HCT116 (cell line): ENCODE data around the gene CYP1A1. TPM values are rescaled to one million over a fixed set of nuclear protein-coding genes. Genes with fewer than 3 reads are reported as not detected.

ENCODE experiments used
- ATAC-seq: fragments of 200-7000 bp; cut with Tn5 transposase; 2 replicates; pipeline ENCODE4 v1.9.1; 2020; ENCODE audit warnings: mild to moderate bottlenecking, moderate library complexity
- BruUV-seq: library from RNA; stranded (reverse); fragments of 400-500 nt; replicated peaks from 2 replicates; lab custom pipeline; 2021; lab: Mats Ljungman, UMichigan
- CTCF ChIA-PET: fragments of 300-600 bp; sonication (Branson Sonifier 250); formaldehyde crosslinking; loops from one replicate; lab custom pipeline; 2021; ENCODE audit warnings: antibody characterized with exemption; lab: Charles Lee
- POLR2A ChIA-PET: fragments of 300-600, 350-600 bp; sonication (Branson Sonifier 250); formaldehyde crosslinking; loops from one replicate; lab custom pipeline; 2021; ENCODE audit warnings: antibody characterized with exemption; lab: Charles Lee
- RAD21 ChIA-PET, 2 experiments: fragments of 300-600 bp; sonication (Branson Sonifier 250); formaldehyde crosslinking; loops; one replicate each; lab custom pipeline; 2023; ENCODE audit warnings: low total read pairs in 2 of 2; ENCODE audit not compliant: uncharacterized antibody in 2 of 2, unreplicated experiment in 2 of 2, low non-redundant PET in 1 of 2; lab: Charles Lee
- DNase-seq: peaks from one replicate; pipeline ENCODE4 v3.0.0-alpha.2; 2010; ENCODE audit warnings: low read depth, low spot score
- H2AFZ ChIP-seq: fragments of 200-600 bp; shearing (Covaris generic), sonication (generic); 2 replicates; pipeline ENCODE4 v1.6.1; 2017; ENCODE audit warnings: low read depth, mixed run types, mixed read lengths, antibody characterized with exemption, low read length; ENCODE audit not compliant: poor library complexity, severe bottlenecking
- H3K27ac ChIP-seq: 2 replicates; pipeline ENCODE4 v1.5.1; 2012; ENCODE audit warnings: low read depth, low read length
- H3K27me3 ChIP-seq: fragments of 200-600 bp; sonication (generic); 2 replicates; pipeline ENCODE4 v1.6.1; 2016; ENCODE audit warnings: mixed run types, low read length, mixed read lengths; ENCODE audit not compliant: insufficient read depth
- H3K36me3 ChIP-seq, 2 experiments: fragments of 200-500 bp in 1 of 2; fragments of 200-600 bp in 1 of 2; sonication (Bioruptor generic) in 1 of 2; sonication (generic) in 1 of 2; 2 replicates each; pipeline versions ENCODE4 v1.5.1 to v1.6.1; 2014 to 2016; ENCODE audit warnings: low read length in 2 of 2, inconsistent platforms in 1 of 2, mixed read lengths in 1 of 2, mixed run types in 1 of 2; ENCODE audit not compliant: insufficient read depth in 2 of 2, control insufficient read depth in 1 of 2
- H3K4me1 ChIP-seq, 2 experiments: fragments of 200-600 bp in 1 of 2; sonication (generic) in 1 of 2; 2 replicates each; pipeline versions ENCODE4 v1.5.1 to v1.6.1; 2012 to 2017; ENCODE audit warnings: low read length in 2 of 2, inconsistent platforms in 1 of 2, mild to moderate bottlenecking in 1 of 2, mixed read lengths in 1 of 2, mixed run types in 1 of 2, moderate library complexity in 1 of 2; ENCODE audit not compliant: insufficient read depth in 2 of 2, control insufficient read depth in 1 of 2
- H3K4me2 ChIP-seq: fragments of 200-600 bp; sonication (generic); 2 replicates; pipeline ENCODE4 v1.6.1; 2017; ENCODE audit warnings: mixed run types, low read length, mixed read lengths
- H3K4me3 ChIP-seq, 2 experiments: fragments of 200-600 bp in 1 of 2; sonication (generic) in 1 of 2; replicated peaks in 1 of 2; 2 replicates each; pipeline ENCODE4 v1.5.1; 2011 to 2016; ENCODE audit warnings: low read length in 2 of 2, control low read depth in 1 of 2, low read depth in 1 of 2, mild to moderate bottlenecking in 1 of 2, mixed read lengths in 1 of 2, mixed run types in 1 of 2
- H3K79me2 ChIP-seq: fragments of 200-600 bp; sonication (generic); 2 replicates; pipeline ENCODE4 v1.6.1; 2017; ENCODE audit warnings: mild to moderate bottlenecking, mixed run types, low read length, moderate library complexity, mixed read lengths; ENCODE audit not compliant: insufficient read depth
- H3K9ac ChIP-seq: fragments of 200-600 bp; sonication (generic); 2 replicates; pipeline ENCODE4 v1.6.1; 2016; ENCODE audit warnings: low read length, mixed read lengths
- H3K9me2 ChIP-seq: fragments of 200-600 bp; sonication (generic), shearing (Covaris generic); 2 replicates; pipeline ENCODE4 v1.6.1; 2017; ENCODE audit warnings: mixed run types, mild to moderate bottlenecking, moderate library complexity; ENCODE audit not compliant: insufficient read depth
- H3K9me3 ChIP-seq, 2 experiments: fragments of 200-500 bp in 1 of 2; fragments of 200-600 bp in 1 of 2; sonication (Bioruptor generic) in 1 of 2; sonication (generic) in 1 of 2; 2 replicates each; pipeline ENCODE4 v1.6.1; 2014 to 2017; ENCODE audit warnings: low read length in 2 of 2, mixed read lengths in 2 of 2, inconsistent platforms in 1 of 2, low read depth in 1 of 2, mild to moderate bottlenecking in 1 of 2, mixed run types in 1 of 2, moderate library complexity in 1 of 2; ENCODE audit not compliant: control insufficient read depth in 1 of 2, insufficient read depth in 1 of 2
- H4K20me1 ChIP-seq: fragments of 200-600 bp; sonication (generic), shearing (Covaris generic); 2 replicates; pipeline ENCODE4 v1.6.1; 2017; ENCODE audit warnings: mixed run types, mild to moderate bottlenecking, moderate library complexity; ENCODE audit not compliant: insufficient read depth
- CBX3 ChIP-seq: IDR thresholded peaks from 2 replicates; pipeline ENCODE4 v1.6.1; 2012; ENCODE audit warnings: low read depth
- CEBPB ChIP-seq: IDR thresholded peaks from 2 replicates; pipeline ENCODE4 v1.6.1; 2012; ENCODE audit warnings: low read depth
- EGR1 ChIP-seq: IDR thresholded peaks from 2 replicates; pipeline ENCODE4 v1.6.1; 2012; ENCODE audit warnings: low read depth
- POLR2A ChIP-seq: IDR thresholded peaks from 2 replicates; pipeline ENCODE4 v1.7.0; 2011; ENCODE audit warnings: borderline replicate concordance; ENCODE audit not compliant: insufficient read depth, insufficient read length; ENCODE audit errors: extremely low read depth
- POLR2AphosphoS5 ChIP-seq: IDR thresholded peaks from 2 replicates; pipeline ENCODE4 v1.6.1; 2011; ENCODE audit warnings: mild to moderate bottlenecking, low read depth, low read length, moderate library complexity
- SIN3A ChIP-seq: IDR thresholded peaks from 2 replicates; pipeline ENCODE4 v1.6.1; 2012; ENCODE audit warnings: low read depth
- SP1 ChIP-seq: IDR thresholded peaks from 2 replicates; pipeline ENCODE4 v1.6.1; 2012; ENCODE audit warnings: low read depth
- SRF ChIP-seq: IDR thresholded peaks from 2 replicates; pipeline ENCODE4 v1.6.1; 2012; ENCODE audit warnings: low read depth
- YY1 ChIP-seq: IDR thresholded peaks from 2 replicates; pipeline ENCODE4 v1.6.1; 2011; ENCODE audit warnings: low read length, low read depth, moderate library complexity, mild to moderate bottlenecking; ENCODE audit not compliant: insufficient replicate concordance; ENCODE audit errors: extremely low read depth
- ZFX ChIP-seq: fragments of 450-650 bp; IDR thresholded peaks from 2 replicates; pipeline ENCODE4 v1.6.1; 2017
- intact Hi-C: fragments of 100-400 bp; cut with micrococcal nuclease; formaldehyde crosslinking; loops from 2 replicates; pipeline ENCODE4 v1.10.0; 2022
- total RNA-seq: library from RNA; stranded (reverse); gene quantifications from one replicate; pipeline ENCODE4 v1.2.1, GENCODE V29; 2021; ENCODE audit not compliant: unreplicated experiment
- TF ChIP-seq, protein P1 (sequence below): IDR thresholded peaks from 2 replicates; pipeline ENCODE4 v1.6.1; 2012
- TF ChIP-seq, protein P2 (sequence below), 3 experiments: fragments of 200-600 bp in 1 of 3; sonication (generic) in 1 of 3; IDR thresholded peaks in 2 of 3; conservative IDR thresholded peaks in 1 of 3; 2 replicates each; pipeline ENCODE4 v1.5.1; 2012 to 2017; ENCODE audit warnings: low read depth in 2 of 3, low read length in 2 of 3, antibody characterized with exemption in 1 of 3, borderline replicate concordance in 1 of 3, control low read depth in 1 of 3, mild to moderate bottlenecking in 1 of 3, mixed read lengths in 1 of 3, mixed run types in 1 of 3, moderate library complexity in 1 of 3; ENCODE audit not compliant: insufficient read depth in 1 of 3

Gene CYP1A1
- total RNA-seq, 1 experiment from 2014 or later = 1.5 TPM

DNA sequence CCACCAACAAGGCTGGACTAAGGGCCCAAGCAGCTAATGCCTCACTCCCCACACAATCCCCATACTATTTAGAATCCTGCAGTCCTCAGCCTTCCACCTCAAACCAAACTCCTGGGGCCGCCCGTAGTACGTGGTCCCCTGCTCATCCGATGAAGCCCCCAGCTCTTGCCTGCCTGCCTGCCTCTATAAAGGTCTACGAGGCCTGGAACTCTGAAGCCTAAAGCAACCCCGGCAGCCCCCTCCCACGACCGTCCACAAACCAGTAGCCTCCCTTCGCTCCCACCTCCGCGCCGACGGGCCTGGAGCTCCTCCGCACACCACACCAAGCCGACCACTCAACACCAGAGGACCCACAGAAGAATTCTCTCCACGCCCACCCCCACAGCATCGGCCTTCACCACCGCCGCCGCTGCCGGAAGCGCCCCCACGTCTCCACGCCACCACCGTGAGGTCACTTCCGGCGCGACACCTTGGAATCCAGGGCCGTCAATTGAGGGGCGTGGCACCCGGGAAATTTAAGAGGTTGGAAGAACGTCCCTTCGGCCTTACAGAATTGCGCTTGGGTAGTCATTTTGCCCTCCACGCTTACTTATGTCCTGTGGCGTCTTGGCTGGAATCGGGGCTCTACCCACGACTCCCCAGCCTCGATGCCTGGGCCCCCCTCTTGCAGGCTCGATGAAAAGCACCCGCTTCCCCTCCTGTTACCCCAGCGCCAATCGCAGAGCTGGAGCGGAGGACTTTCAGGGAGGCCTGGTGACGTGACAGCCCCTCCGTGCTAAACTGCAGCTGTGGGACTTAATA, 29.5 kb downstream of the CYP1A1 start, which contains the start of gene EDC3:
EDC3 (minus strand) TSS at position 428 of the 801 bp plus-strand sequence. CDS start 20,900 bp downstream, outside the sequence.
- Histone ChIP-seq H2AFZ (peak within 1 kb of the TSS; percentile 93), H3K4me1 (peaks cover 5 to 20% of the 10 kb centered on the region in 2 experiments; a peak in 3 of 4 replicates), H3K79me2 (peaks cover 50% of the 10 kb centered on the region), H3K27ac (peak within 1 kb of the TSS; percentile 64), H3K4me2 (peak within 1 kb of the TSS; percentile 93), H3K9me3 (no peaks in the 10 kb centered on the region), H3K27me3 (no peaks in the 10 kb centered on the region), H4K20me1 (no peaks in the 10 kb centered on the region), H3K9ac (peak within 1 kb of the TSS; percentile 85), H3K36me3 (no peaks in the 10 kb centered on the region), H3K9me2 (no peaks in the 10 kb centered on the region), H3K4me3 (peak within 1 kb of the TSS; percentile 72 to 83)
- peak; percentile 93 for ATAC-seq
- ChIA-PET POLR2A (no interaction called here), RAD21 (no interaction called here), CTCF (no interaction called here)
- peak; percentile 73 for DNase-seq
- no peak for TF ChIP-seq CBX3
- peak; percentile 98 for TF ChIP-seq SIN3A
- peak; percentile 46 for TF ChIP-seq YY1
- TF ChIP-seq, protein P1, sequence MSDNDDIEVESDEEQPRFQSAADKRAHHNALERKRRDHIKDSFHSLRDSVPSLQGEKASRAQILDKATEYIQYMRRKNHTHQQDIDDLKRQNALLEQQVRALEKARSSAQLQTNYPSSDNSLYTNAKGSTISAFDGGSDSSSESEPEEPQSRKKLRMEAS = peak; percentile 85
- TF ChIP-seq SP1 = peak; percentile 70
- TF ChIP-seq EGR1 = peak; percentile 64
- TF ChIP-seq POLR2A = peak; percentile 48
- TF ChIP-seq SRF = peak; percentile 95
- TF ChIP-seq, protein P2, sequence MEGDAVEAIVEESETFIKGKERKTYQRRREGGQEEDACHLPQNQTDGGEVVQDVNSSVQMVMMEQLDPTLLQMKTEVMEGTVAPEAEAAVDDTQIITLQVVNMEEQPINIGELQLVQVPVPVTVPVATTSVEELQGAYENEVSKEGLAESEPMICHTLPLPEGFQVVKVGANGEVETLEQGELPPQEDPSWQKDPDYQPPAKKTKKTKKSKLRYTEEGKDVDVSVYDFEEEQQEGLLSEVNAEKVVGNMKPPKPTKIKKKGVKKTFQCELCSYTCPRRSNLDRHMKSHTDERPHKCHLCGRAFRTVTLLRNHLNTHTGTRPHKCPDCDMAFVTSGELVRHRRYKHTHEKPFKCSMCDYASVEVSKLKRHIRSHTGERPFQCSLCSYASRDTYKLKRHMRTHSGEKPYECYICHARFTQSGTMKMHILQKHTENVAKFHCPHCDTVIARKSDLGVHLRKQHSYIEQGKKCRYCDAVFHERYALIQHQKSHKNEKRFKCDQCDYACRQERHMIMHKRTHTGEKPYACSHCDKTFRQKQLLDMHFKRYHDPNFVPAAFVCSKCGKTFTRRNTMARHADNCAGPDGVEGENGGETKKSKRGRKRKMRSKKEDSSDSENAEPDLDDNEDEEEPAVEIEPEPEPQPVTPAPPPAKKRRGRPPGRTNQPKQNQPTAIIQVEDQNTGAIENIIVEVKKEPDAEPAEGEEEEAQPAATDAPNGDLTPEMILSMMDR (IDR thresholded peaks at IDR 0.05 in 2 of 3, conservative IDR thresholded peaks at IDR 0.05 in 1 of 3; ENCODE audit: borderline replicate concordance in 1 of 3, insufficient read depth in 1 of 3, low read depth in 2 of 3, low read length in 2 of 3) = no peak
- TF ChIP-seq POLR2AphosphoS5 = peak; percentile 75
- TF ChIP-seq ZFX = peak; percentile 86
- TF ChIP-seq CEBPB = no peak
- BruUV-seq = TSS peak; percentile 71
- intact Hi-C loops = no loop called here
